ENCODE measurements around the gene NKX1-2.

NKX1-2 gene

GRCh38 chr10:124478515-124478914 lies 28.7 kb upstream of the NKX1-2 start:
- ChIA-PET CTCF (no interaction called here), POLR2A (no interaction called here)
- TF ChIP-seq, protein P1, sequence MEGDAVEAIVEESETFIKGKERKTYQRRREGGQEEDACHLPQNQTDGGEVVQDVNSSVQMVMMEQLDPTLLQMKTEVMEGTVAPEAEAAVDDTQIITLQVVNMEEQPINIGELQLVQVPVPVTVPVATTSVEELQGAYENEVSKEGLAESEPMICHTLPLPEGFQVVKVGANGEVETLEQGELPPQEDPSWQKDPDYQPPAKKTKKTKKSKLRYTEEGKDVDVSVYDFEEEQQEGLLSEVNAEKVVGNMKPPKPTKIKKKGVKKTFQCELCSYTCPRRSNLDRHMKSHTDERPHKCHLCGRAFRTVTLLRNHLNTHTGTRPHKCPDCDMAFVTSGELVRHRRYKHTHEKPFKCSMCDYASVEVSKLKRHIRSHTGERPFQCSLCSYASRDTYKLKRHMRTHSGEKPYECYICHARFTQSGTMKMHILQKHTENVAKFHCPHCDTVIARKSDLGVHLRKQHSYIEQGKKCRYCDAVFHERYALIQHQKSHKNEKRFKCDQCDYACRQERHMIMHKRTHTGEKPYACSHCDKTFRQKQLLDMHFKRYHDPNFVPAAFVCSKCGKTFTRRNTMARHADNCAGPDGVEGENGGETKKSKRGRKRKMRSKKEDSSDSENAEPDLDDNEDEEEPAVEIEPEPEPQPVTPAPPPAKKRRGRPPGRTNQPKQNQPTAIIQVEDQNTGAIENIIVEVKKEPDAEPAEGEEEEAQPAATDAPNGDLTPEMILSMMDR (IDR thresholded peaks at IDR 0.05; ENCODE audit: insufficient read depth, low read length, missing control alignments) = no peak
- no peak for DNase-seq (ENCODE audit: low read depth, low spot score)
- no peak overlapping the region for H3K4me3 ChIP-seq (ENCODE audit: low read depth, low read length)

DNA sequence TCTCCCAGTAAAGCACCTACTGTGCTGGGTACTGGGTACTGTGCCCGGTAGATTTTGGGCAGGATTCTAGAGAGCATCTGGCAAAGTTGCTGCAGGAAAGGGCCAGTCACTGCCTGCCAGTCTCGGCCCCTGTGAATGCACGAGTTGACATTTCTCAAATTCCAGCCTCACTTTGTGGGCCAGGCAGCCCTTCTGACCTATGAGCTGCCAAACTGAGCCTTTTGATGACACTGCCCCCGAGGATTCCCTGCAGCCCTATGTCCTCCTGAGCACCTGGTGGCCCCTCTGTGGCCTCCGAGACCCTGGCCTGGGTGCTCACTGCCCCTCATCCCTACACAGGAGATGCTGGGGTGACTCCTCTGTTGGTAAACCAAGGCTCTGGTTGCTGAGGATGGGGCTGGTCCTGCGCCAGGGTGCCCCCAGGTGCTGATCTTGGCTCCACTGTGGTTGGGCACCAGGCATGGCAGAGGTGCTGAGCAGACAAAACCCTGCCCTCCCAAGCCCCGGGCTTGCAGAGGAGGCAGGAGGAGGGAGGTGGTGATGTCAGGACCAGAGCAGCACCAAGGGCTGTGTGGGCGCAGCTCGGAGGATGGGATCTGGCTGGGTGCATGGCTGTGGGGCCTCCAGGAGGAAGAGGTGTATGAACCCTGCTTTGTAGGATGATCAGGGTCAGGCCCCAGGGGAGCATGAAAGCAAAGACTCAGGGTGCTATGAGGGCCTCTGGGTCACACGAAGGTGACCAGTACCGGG lies 28.0 kb upstream of the NKX1-2 start:
- no peak overlapping the region for H3K4me3 ChIP-seq (ENCODE audit: low read depth, low read length)
- ChIA-PET POLR2A (no interaction called here), CTCF (no interaction called here)
- DNase-seq (ENCODE audit: low read depth, low spot score) = no peak
- TF ChIP-seq, protein P1 (IDR thresholded peaks at IDR 0.05; ENCODE audit: insufficient read depth, low read length, missing control alignments) = no peak

- CTCF ChIA-PET = interaction anchor here (1.2 kb wide), 1 partner anchor 15 kb away, joined by 3 read pairs; no protein-coding TSS in a partner anchor
- POLR2A ChIA-PET = no interaction called here
- no peak for DNase-seq (ENCODE audit: low read depth, low spot score)
- TF ChIP-seq, protein P1 (IDR thresholded peaks at IDR 0.05; ENCODE audit: insufficient read depth, low read length, missing control alignments) = no peak
- H3K4me3 ChIP-seq (ENCODE audit: low read depth, low read length) = no peak overlapping the region
Measured at GRCh38 chr10:124476043-124476725, 26.3 kb upstream of the NKX1-2 start.

DNA sequence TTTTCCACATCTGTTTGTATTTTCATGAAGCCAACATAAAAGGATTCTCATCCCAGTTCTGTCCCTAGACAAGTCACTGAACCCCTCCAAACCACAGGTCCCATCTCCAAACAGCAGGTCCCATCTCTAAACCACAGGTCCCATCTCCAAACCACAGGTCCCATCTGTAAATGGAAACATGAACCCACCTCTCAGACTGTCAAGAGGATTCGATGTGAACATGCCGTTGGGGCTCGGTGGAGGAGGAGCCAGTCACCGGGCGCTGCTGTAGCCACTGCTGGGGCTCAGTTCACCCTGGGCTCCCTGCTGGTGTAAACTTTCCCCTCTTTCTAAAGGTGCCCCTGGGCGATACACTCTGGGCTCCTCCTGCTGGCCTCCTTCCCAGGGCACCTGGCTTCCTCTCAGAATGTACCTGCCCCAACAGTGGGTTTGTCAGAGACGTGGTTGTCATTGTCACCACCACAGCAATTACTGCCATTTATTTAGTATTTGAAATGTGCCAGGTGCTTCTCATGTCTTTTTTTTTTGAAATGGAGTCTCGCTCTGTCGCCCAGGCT lies 24.8 kb upstream of the NKX1-2 start:
- H3K4me3 ChIP-seq (ENCODE audit: low read depth, low read length) = no peak overlapping the region
- TF ChIP-seq, protein P1 (IDR thresholded peaks at IDR 0.05; ENCODE audit: insufficient read depth, low read length, missing control alignments) = no peak
- DNase-seq (ENCODE audit: low read depth, low spot score) = no peak
- CTCF ChIA-PET = interaction anchor here (1.2 kb wide), 1 partner anchor 480 kb away, joined by 3 read pairs; no protein-coding TSS in a partner anchor
- POLR2A ChIA-PET = no interaction called here

- POLR2A ChIA-PET = interaction anchor here (1.3 kb wide), 1 partner anchor 11 kb away, joined by 7 read pairs; no protein-coding TSS in a partner anchor
- TF ChIP-seq, protein P1 (IDR thresholded peaks at IDR 0.05; ENCODE audit: insufficient read depth, low read length, missing control alignments) = no peak
- no peak overlapping the region for H3K4me3 ChIP-seq (ENCODE audit: low read depth, low read length)
- CTCF ChIA-PET = no interaction called here
- DNase-seq (ENCODE audit: low read depth, low spot score) = no peak
Measured at GRCh38 chr10:124473070-124473469, 23.2 kb upstream of the NKX1-2 start.

- ChIA-PET POLR2A (no interaction called here), CTCF (no interaction called here)
- H3K4me3 ChIP-seq (ENCODE audit: low read depth, low read length) = no peak overlapping the region
- DNase-seq (ENCODE audit: low read depth, low spot score) = no peak
- TF ChIP-seq, protein P1 (IDR thresholded peaks at IDR 0.05; ENCODE audit: insufficient read depth, low read length, missing control alignments) = no peak
Measured at GRCh38 chr10:124472071-124472470, 22.2 kb upstream of the NKX1-2 start.
